Neural cell (in vitro differentiated cells): Measurements from ENCODE around the gene SIDT1. TPM values are rescaled to one million over a fixed set of nuclear protein-coding genes. Genes with fewer than 3 reads are reported as not detected.

Source experiments
- H2AFZ ChIP-seq: fragments of 200-600, 300-800 bp; sonication (generic), shearing (Covaris generic); 2 replicates; pipeline ENCODE4 v1.6.0; 2014; ENCODE audit warnings: low read depth, mild to moderate bottlenecking, antibody characterized with exemption, low read length, moderate library complexity
- H3F3A ChIP-seq: fragments of 200-600 bp; shearing (Covaris generic); 2 replicates; pipeline ENCODE4 v1.6.1; 2016; ENCODE audit warnings: mild to moderate bottlenecking, moderate library complexity, mixed read lengths, antibody characterized with exemption, low read length; ENCODE audit not compliant: insufficient read depth, poor library complexity, severe bottlenecking
- H3K27ac ChIP-seq: fragments of 200-600, 300-800 bp; sonication (generic), shearing (Covaris generic); 2 replicates; pipeline ENCODE4 v1.5.1; 2014; ENCODE audit warnings: mild to moderate bottlenecking, low read length, moderate library complexity
- H3K27me3 ChIP-seq: fragments of 300-800, 200-600 bp; sonication (generic), shearing (Covaris generic); 2 replicates; pipeline ENCODE4 v1.6.0; 2014; ENCODE audit warnings: mild to moderate bottlenecking, low read depth, low read length, moderate library complexity; ENCODE audit not compliant: insufficient read depth
- H3K36me3 ChIP-seq: fragments of 300-800, 200-600 bp; sonication (generic), shearing (Covaris generic); 2 replicates; pipeline ENCODE4 v1.5.1; 2014; ENCODE audit warnings: mild to moderate bottlenecking, antibody characterized with exemption, low read length, moderate library complexity; ENCODE audit not compliant: insufficient read depth
- H3K4me2 ChIP-seq: fragments of 300-800, 200-600 bp; sonication (generic), shearing (Covaris generic); 2 replicates; pipeline ENCODE4 v1.6.0; 2014; ENCODE audit warnings: mild to moderate bottlenecking, low read length
- H3K4me3 ChIP-seq: fragments of 300-800, 200-600 bp; sonication (generic), shearing (Covaris generic); 2 replicates; pipeline ENCODE4 v1.5.1; 2014; ENCODE audit warnings: mild to moderate bottlenecking, low read length, moderate library complexity
- H3K79me2 ChIP-seq: fragments of 200-600 bp; shearing (Covaris generic); replicated peaks from 2 replicates; pipeline ENCODE4 v1.6.0; 2014; ENCODE audit warnings: mild to moderate bottlenecking, low read length, moderate library complexity; ENCODE audit not compliant: insufficient read depth
- H3K9ac ChIP-seq: fragments of 300-800, 200-600 bp; sonication (generic), shearing (Covaris generic); 2 replicates; pipeline ENCODE4 v1.6.1; 2016; ENCODE audit warnings: mild to moderate bottlenecking, low read length, mixed read lengths
- H3K9me2 ChIP-seq: fragments of 200-600 bp; shearing (Covaris generic); 2 replicates; pipeline ENCODE4 v1.6.1; 2016; ENCODE audit warnings: mild to moderate bottlenecking, low read length, mixed read lengths; ENCODE audit not compliant: insufficient read depth
- H3K9me3 ChIP-seq: fragments of 200-600, 300-800 bp; sonication (generic), shearing (Covaris generic); 2 replicates; pipeline ENCODE4 v1.6.1; 2016; ENCODE audit warnings: mild to moderate bottlenecking, mixed run types, low read length, moderate library complexity, mixed read lengths
- H4K20me1 ChIP-seq: fragments of 200-600 bp; shearing (Covaris generic); 2 replicates; pipeline ENCODE4 v1.6.1; 2016; ENCODE audit warnings: mild to moderate bottlenecking, mixed run types; ENCODE audit not compliant: insufficient read depth
- CTCF ChIP-seq: fragments of 450-650 bp; IDR thresholded peaks from 2 replicates; pipeline ENCODE4 v1.5.1; 2014; ENCODE audit warnings: antibody characterized with exemption, mild to moderate bottlenecking, moderate library complexity; ENCODE audit not compliant: poor library complexity, severe bottlenecking
- EP300 ChIP-seq: fragments of 450-650 bp; conservative IDR thresholded peaks from 2 replicates; pipeline ENCODE4 v1.6.1; 2014; ENCODE audit warnings: antibody characterized with exemption, mild to moderate bottlenecking, moderate library complexity; ENCODE audit not compliant: poor library complexity, severe bottlenecking
- EZH2 ChIP-seq: fragments of 200-600, 300-800 bp; shearing (Covaris generic), sonication (generic); IDR thresholded peaks from 2 replicates; pipeline ENCODE4 v1.6.1; 2014; ENCODE audit warnings: antibody characterized with exemption, low read length, borderline replicate concordance, mild to moderate bottlenecking; ENCODE audit not compliant: insufficient read depth, poor library complexity, severe bottlenecking
- MXI1 ChIP-seq: fragments of 450-650 bp; conservative IDR thresholded peaks from 2 replicates; pipeline ENCODE4 v1.6.1; 2014; ENCODE audit warnings: antibody characterized with exemption, mild to moderate bottlenecking; ENCODE audit not compliant: poor library complexity, severe bottlenecking
- POLR2AphosphoS5 ChIP-seq: IDR thresholded peaks from 2 replicates; pipeline ENCODE4 v1.6.1; 2012
- RAD21 ChIP-seq: fragments of 450-650 bp; conservative IDR thresholded peaks from 2 replicates; pipeline ENCODE4 v1.6.1; 2014; ENCODE audit warnings: antibody characterized with exemption, mild to moderate bottlenecking, moderate library complexity
- REST ChIP-seq: IDR thresholded peaks from 2 replicates; pipeline ENCODE4 v1.6.1; 2012; ENCODE audit warnings: borderline replicate concordance
- SMC3 ChIP-seq: fragments of 450-650 bp; conservative IDR thresholded peaks from 2 replicates; pipeline ENCODE4 v1.6.1; 2014; ENCODE audit warnings: antibody characterized with exemption, mild to moderate bottlenecking, moderate library complexity; ENCODE audit not compliant: poor library complexity
- TAF1 ChIP-seq: IDR thresholded peaks from 2 replicates; pipeline ENCODE4 v1.6.1; 2012; ENCODE audit warnings: low read depth
- polyA plus RNA-seq: library from polyadenylated mRNA; depleted of rRNA; stranded (reverse); fragments of >200 nt; gene quantifications from 2 replicates; pipeline ENCODE4 v1.2.3, GENCODE V29; 2014

The SIDT1 gene
- polyA plus RNA-seq, 1 donor from 2014 or later, result 0.22 TPM

- TF ChIP-seq REST (no peak), EP300 (no peak), EZH2 (no peak), POLR2AphosphoS5 (no peak), TAF1 (no peak), RAD21 (no peak), MXI1 (no peak), CTCF (no peak), SMC3 (no peak)
- H3K36me3 ChIP-seq, result no peaks in the 10 kb centered on the region
- H3K79me2 ChIP-seq, result no peaks in the 10 kb centered on the region
- no peak overlapping the region for H3K9ac ChIP-seq
- H3K27ac ChIP-seq, result no peak overlapping the region
- no peaks in the 10 kb centered on the region for H3F3A ChIP-seq
- H3K4me3 ChIP-seq, result no peak overlapping the region
- no peak overlapping the region for H2AFZ ChIP-seq
- no peaks in the 10 kb centered on the region for H3K9me3 ChIP-seq
- no peaks in the 10 kb centered on the region for H3K27me3 ChIP-seq
- H3K9me2 ChIP-seq, result no peaks in the 10 kb centered on the region
- no peak overlapping the region for H3K4me2 ChIP-seq
- no peaks in the 10 kb centered on the region for H4K20me1 ChIP-seq
These were observed 70.5 kb downstream of the SIDT1 start for GRCh38 chr3:113602836-113603235.

- Histone ChIP-seq H3K9me3 (no peaks in the 10 kb centered on the region), H3K27ac (no peak overlapping the region), H3K9me2 (no peaks in the 10 kb centered on the region), H3K9ac (no peak overlapping the region), H2AFZ (no peak overlapping the region), H3F3A (no peaks in the 10 kb centered on the region), H3K79me2 (no peaks in the 10 kb centered on the region), H3K36me3 (no peaks in the 10 kb centered on the region), H3K4me2 (no peak overlapping the region), H4K20me1 (no peaks in the 10 kb centered on the region), H3K27me3 (no peaks in the 10 kb centered on the region), H3K4me3 (no peak overlapping the region)
- no peak for TF ChIP-seq POLR2AphosphoS5
- no peak for TF ChIP-seq SMC3
- TF ChIP-seq EZH2, result no peak
- TF ChIP-seq CTCF, result no peak
These were observed 74.3 kb downstream of the SIDT1 start for GRCh38 chr3:113606539-113607218.
